GM18907 (cell line): ENCODE results near the gene PCDHB9.
"Not testable (repeated sequence)": the region's sequence is repeated elsewhere in the genome, so short reads cannot be mapped to it uniquely, and the experiment has no call there.

Source experiments
- ATAC-seq: cut with Tn5 transposase; IDR thresholded peaks from one replicate; pipeline ENCODE4 v1.9.1; 2021; ENCODE audit warnings: mild to moderate bottlenecking, moderate library complexity; ENCODE audit not compliant: unreplicated experiment

Gene PCDHB9

GRCh38 chr5:141234109-141234667 is 47.2 kb downstream of the PCDHB9 start:
- no peak for ATAC-seq

GRCh38 chr5:141235922-141236321 is 49.0 kb downstream of the PCDHB9 start:
- not testable (repeated sequence) for ATAC-seq

- no peak for ATAC-seq
Measured at GRCh38 chr5:141236516-141237313, 49.8 kb downstream of the PCDHB9 start.
